HEK293 (cell line): ENCODE results near the gene SLC25A24.
"Not testable (repeated sequence)": the region's sequence is repeated elsewhere in the genome, so short reads cannot be mapped to it uniquely, and the experiment has no call there.

ENCODE experiments used
- CTCF ChIA-PET: fragments of 350-600 bp; formaldehyde crosslinking; extraction: SDS; loops from one replicate; lab custom pipeline; 2021; ENCODE audit warnings: antibody characterized with exemption; lab: Yijun Ruan, JAX
- POLR2A ChIA-PET: fragments of 300-600 bp; formaldehyde crosslinking; extraction: SDS; loops from one replicate; lab custom pipeline; 2020; ENCODE audit warnings: antibody characterized with exemption, inconsistent platforms; lab: Yijun Ruan, JAX
- H3K27ac ChIP-seq: fragments of 200-500 bp; sonication (Bioruptor generic); 2 replicates; pipeline ENCODE4 v1.5.1; 2014; ENCODE audit warnings: low read depth, low read length, control low read depth, inconsistent platforms; ENCODE audit errors: extremely low read depth
- H3K36me3 ChIP-seq, 2 experiments: fragments of 200-500 bp in 1 of 2; sonication (Bioruptor generic) in 1 of 2; 1 replicate in 1 of 2; 2 replicates in 1 of 2; pipeline ENCODE4 v1.5.1; 2014 to 2017; ENCODE audit warnings: inconsistent platforms in 2 of 2, low read length in 2 of 2; ENCODE audit not compliant: control insufficient read depth in 2 of 2, insufficient read depth in 1 of 2
- H3K4me1 ChIP-seq: fragments of 200-500 bp; sonication (Bioruptor generic); 2 replicates; pipeline ENCODE4 v1.5.1; 2014; ENCODE audit warnings: mild to moderate bottlenecking, low read length, inconsistent platforms; ENCODE audit not compliant: control insufficient read depth, insufficient read depth
- H3K4me3 ChIP-seq: 2 replicates; pipeline ENCODE4 v1.5.1; 2011; ENCODE audit warnings: low read depth, mild to moderate bottlenecking, control low read depth, low read length, moderate library complexity
- H3K9me3 ChIP-seq: fragments of 200-500 bp; sonication (Bioruptor generic); 2 replicates; pipeline ENCODE4 v1.5.1; 2014; ENCODE audit warnings: low read depth, low read length, inconsistent platforms; ENCODE audit not compliant: control insufficient read depth, insufficient read depth
- GLIS1 ChIP-seq: fragments of 450-650 bp; formaldehyde crosslinking; IDR thresholded peaks from 2 replicates; pipeline ENCODE4 v1.5.1; 2016; ENCODE audit warnings: missing biosample characterization, missing genetic modification characterization
- MYNN ChIP-seq: fragments of 450-650 bp; formaldehyde crosslinking; IDR thresholded peaks from 2 replicates; pipeline ENCODE4 v1.5.1; 2016; ENCODE audit warnings: missing biosample characterization, missing genetic modification characterization, borderline replicate concordance
- SP3 ChIP-seq: fragments of 450-650 bp; formaldehyde crosslinking; IDR thresholded peaks from 2 replicates; pipeline ENCODE4 v1.5.1; 2016; ENCODE audit warnings: missing biosample characterization, missing genetic modification characterization
- TCF7L2 ChIP-seq: IDR thresholded peaks from 2 replicates; pipeline ENCODE4 v1.6.1; 2011; ENCODE audit warnings: low read depth, mild to moderate bottlenecking, inconsistent platforms, low read length, moderate library complexity, borderline replicate concordance
- ZBTB1 ChIP-seq: fragments of 450-650 bp; formaldehyde crosslinking; IDR thresholded peaks from 2 replicates; pipeline ENCODE4 v1.5.1; 2016; ENCODE audit warnings: missing biosample characterization, missing genetic modification characterization
- ZBTB8A ChIP-seq: fragments of 450-650 bp; formaldehyde crosslinking; IDR thresholded peaks from 2 replicates; pipeline ENCODE4 v1.5.1; 2016; ENCODE audit warnings: missing biosample characterization, missing genetic modification characterization
- ZFP3 ChIP-seq: fragments of 450-650 bp; formaldehyde crosslinking; IDR thresholded peaks from 2 replicates; pipeline ENCODE4 v1.5.1; 2016; ENCODE audit warnings: low read depth, missing biosample characterization, missing genetic modification characterization
- ZNF266 ChIP-seq: fragments of 450-650 bp; formaldehyde crosslinking; IDR thresholded peaks from 2 replicates; pipeline ENCODE4 v1.5.1; 2016; ENCODE audit warnings: missing biosample characterization, missing genetic modification characterization, low read depth
- ZNF292 ChIP-seq: fragments of 450-650 bp; formaldehyde crosslinking; IDR thresholded peaks from 2 replicates; pipeline ENCODE4 v1.5.1; 2016; ENCODE audit warnings: low read depth, missing biosample characterization, missing genetic modification characterization, borderline replicate concordance
- ZNF311 ChIP-seq: fragments of 450-650 bp; formaldehyde crosslinking; IDR thresholded peaks from 2 replicates; pipeline ENCODE4 v1.5.1; 2017; ENCODE audit warnings: missing biosample characterization, missing genetic modification characterization, borderline replicate concordance
- ZNF664 ChIP-seq: fragments of 450-650 bp; formaldehyde crosslinking; IDR thresholded peaks from 2 replicates; pipeline ENCODE4 v1.5.1; 2016; ENCODE audit warnings: missing biosample characterization, missing genetic modification characterization
- ZNF707 ChIP-seq: fragments of 450-650 bp; formaldehyde crosslinking; IDR thresholded peaks from 2 replicates; pipeline ENCODE4 v1.5.1; 2016; ENCODE audit warnings: missing biosample characterization, missing genetic modification characterization
- TF ChIP-seq, protein P1 (sequence below): fragments of 450-650 bp; formaldehyde crosslinking; IDR thresholded peaks from 2 replicates; pipeline ENCODE4 v1.5.1; 2016; ENCODE audit warnings: missing biosample characterization, missing genetic modification characterization
- TF ChIP-seq, protein P2 (sequence below): fragments of 450-650 bp; formaldehyde crosslinking; IDR thresholded peaks from 2 replicates; pipeline ENCODE4 v1.5.1; 2016; ENCODE audit warnings: missing biosample characterization, missing genetic modification characterization, borderline replicate concordance
- TF ChIP-seq, protein P3 (sequence below): fragments of 450-650 bp; formaldehyde crosslinking; IDR thresholded peaks from 2 replicates; pipeline ENCODE4 v1.5.1; 2016; ENCODE audit warnings: missing biosample characterization, missing genetic modification characterization
- TF ChIP-seq, protein P4 (sequence below): fragments of 450-650 bp; formaldehyde crosslinking; IDR thresholded peaks from 2 replicates; pipeline ENCODE4 v1.5.1; 2016; ENCODE audit warnings: missing biosample characterization, missing genetic modification characterization
- TF ChIP-seq, protein P5 (sequence below): fragments of 450-650 bp; formaldehyde crosslinking; IDR thresholded peaks from 2 replicates; pipeline ENCODE4 v1.5.0; 2017; ENCODE audit warnings: missing biosample characterization, missing genetic modification characterization, borderline replicate concordance
- TF ChIP-seq, protein P6 (sequence below): fragments of 450-650 bp; formaldehyde crosslinking; IDR thresholded peaks from 2 replicates; pipeline ENCODE4 v1.5.1; 2016; ENCODE audit warnings: missing biosample characterization, missing genetic modification characterization

Gene SLC25A24

DNA sequence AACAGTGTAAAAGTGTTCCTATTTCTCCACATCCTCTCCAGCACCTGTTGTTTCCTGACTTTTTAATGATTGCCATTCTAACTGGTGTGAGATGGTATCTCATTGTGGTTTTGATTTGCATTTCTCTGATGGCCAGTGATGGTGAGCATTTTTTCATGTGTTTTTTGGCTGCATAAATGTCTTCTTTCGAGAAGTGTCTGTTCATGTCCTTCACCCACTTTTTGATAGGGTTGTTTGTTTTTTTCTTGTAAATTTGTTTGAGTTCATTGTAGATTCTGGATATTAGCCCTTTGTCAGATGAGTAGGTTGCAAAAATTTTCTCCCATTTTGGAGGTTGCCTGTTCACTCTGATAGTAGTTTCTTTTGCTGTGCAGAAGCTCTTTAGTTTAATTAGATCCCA lies 37.7 kb downstream of the SLC25A24 start:
- POLR2A ChIA-PET, H3K9me3 ChIP-seq: not testable (repeated sequence)

DNA sequence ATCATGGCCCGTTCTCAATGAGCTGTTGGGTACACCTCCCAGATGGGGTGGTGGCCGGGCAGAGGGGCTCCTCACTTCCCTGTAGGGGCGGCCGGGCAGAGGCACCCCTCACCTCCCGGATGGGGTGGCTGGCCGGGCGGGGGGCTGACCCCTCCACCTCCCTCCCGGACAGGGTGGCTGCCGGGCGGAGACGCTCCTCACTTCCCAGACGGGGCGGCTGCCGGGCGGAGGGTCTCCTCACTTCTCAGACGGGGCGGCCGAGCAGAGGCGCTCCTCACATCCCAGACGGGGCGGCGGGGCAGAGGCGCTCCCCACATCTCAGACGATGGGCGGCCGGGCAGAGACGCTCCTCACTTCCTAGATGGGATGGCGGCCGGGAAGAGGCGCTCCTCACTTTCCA lies 40.2 kb downstream of the SLC25A24 start:
- POLR2A ChIA-PET, H3K4me3 ChIP-seq, H3K9me3 ChIP-seq, H3K4me1 ChIP-seq, H3K27ac ChIP-seq, CTCF ChIA-PET: not testable (repeated sequence)
- peaks cover 4 to 19% of the 10 kb centered on the region in 2 experiments; a peak in 2 of 3 replicates for H3K36me3 ChIP-seq

More for the DNA sequence above, 37.7 kb downstream of the SLC25A24 start:
- H3K4me1 ChIP-seq, H3K36me3 ChIP-seq, H3K4me3 ChIP-seq, H3K27ac ChIP-seq, CTCF ChIA-PET: not testable (repeated sequence)

DNA sequence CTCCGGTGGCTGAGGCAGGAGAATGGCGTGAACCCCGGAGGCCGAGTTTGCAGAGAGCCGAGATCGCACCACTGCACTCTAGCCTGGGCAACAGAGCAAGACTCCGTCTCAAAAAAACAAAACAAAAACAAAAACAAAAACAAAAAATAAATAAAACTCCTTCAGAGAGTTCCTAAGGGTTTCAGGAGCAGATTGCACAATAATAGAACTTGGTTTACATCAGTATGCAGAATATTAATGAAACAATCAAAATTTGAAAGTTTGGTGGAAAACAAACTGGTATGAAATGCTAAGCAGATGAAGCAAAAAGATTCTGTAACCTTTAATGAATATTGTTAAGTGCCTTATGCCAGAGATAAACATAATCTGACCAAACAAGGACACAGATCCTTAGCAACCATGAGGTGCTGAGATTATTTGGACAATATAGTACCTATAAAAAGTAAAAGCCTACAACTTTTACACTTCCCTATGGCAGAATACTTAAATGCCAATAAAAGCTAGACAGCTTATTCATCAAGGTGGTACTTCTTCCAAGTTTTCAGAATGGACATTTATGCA lies 41.2 kb downstream of the SLC25A24 start:
- ChIA-PET POLR2A (no interaction called here), CTCF (no interaction called here)
- H3K36me3 ChIP-seq: peaks cover 14 to 28% of the 10 kb centered on the region in 2 experiments; a peak in 2 of 3 replicates
- H3K4me3 ChIP-seq: no peak overlapping the region
- no peaks in the 10 kb centered on the region for H3K9me3 ChIP-seq
- H3K4me1 ChIP-seq: no peaks in the 10 kb centered on the region
- no peak overlapping the region for H3K27ac ChIP-seq
- TF ChIP-seq, protein P1, sequence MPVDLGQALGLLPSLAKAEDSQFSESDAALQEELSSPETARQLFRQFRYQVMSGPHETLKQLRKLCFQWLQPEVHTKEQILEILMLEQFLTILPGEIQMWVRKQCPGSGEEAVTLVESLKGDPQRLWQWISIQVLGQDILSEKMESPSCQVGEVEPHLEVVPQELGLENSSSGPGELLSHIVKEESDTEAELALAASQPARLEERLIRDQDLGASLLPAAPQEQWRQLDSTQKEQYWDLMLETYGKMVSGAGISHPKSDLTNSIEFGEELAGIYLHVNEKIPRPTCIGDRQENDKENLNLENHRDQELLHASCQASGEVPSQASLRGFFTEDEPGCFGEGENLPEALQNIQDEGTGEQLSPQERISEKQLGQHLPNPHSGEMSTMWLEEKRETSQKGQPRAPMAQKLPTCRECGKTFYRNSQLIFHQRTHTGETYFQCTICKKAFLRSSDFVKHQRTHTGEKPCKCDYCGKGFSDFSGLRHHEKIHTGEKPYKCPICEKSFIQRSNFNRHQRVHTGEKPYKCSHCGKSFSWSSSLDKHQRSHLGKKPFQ (tag by site-specific recombination): no peak
- TF ChIP-seq, protein P2, sequence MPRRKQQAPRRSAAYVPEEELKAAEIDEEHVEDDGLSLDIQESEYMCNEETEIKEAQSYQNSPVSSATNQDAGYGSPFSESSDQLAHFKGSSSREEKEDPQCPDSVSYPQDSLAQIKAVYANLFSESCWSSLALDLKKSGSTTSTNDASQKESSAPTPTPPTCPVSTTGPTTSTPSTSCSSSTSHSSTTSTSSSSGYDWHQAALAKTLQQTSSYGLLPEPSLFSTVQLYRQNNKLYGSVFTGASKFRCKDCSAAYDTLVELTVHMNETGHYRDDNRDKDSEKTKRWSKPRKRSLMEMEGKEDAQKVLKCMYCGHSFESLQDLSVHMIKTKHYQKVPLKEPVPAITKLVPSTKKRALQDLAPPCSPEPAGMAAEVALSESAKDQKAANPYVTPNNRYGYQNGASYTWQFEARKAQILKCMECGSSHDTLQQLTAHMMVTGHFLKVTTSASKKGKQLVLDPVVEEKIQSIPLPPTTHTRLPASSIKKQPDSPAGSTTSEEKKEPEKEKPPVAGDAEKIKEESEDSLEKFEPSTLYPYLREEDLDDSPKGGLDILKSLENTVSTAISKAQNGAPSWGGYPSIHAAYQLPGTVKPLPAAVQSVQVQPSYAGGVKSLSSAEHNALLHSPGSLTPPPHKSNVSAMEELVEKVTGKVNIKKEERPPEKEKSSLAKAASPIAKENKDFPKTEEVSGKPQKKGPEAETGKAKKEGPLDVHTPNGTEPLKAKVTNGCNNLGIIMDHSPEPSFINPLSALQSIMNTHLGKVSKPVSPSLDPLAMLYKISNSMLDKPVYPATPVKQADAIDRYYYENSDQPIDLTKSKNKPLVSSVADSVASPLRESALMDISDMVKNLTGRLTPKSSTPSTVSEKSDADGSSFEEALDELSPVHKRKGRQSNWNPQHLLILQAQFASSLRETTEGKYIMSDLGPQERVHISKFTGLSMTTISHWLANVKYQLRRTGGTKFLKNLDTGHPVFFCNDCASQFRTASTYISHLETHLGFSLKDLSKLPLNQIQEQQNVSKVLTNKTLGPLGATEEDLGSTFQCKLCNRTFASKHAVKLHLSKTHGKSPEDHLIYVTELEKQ: no peak
- no peak for TF ChIP-seq ZBTB8A
- TF ChIP-seq ZNF311: no peak
- no peak for TF ChIP-seq ZNF707 (tag by site-specific recombination)
- no peak for TF ChIP-seq ZBTB1
- TF ChIP-seq MYNN (tag by site-specific recombination): no peak
- no peak for TF ChIP-seq ZNF292 (tag by site-specific recombination)
- no peak for TF ChIP-seq SP3 (tag by site-specific recombination)
- no peak for TF ChIP-seq ZFP3
- TF ChIP-seq, protein P3, sequence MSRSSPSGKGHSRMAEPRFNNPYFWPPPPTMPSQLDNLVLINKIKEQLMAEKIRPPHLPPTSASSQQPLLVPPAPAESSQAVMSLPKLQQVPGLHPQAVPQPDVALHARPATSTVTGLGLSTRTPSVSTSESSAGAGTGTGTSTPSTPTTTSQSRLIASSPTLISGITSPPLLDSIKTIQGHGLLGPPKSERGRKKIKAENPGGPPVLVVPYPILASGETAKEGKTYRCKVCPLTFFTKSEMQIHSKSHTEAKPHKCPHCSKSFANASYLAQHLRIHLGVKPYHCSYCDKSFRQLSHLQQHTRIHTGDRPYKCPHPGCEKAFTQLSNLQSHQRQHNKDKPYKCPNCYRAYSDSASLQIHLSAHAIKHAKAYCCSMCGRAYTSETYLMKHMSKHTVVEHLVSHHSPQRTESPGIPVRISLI (tag by site-specific recombination): no peak
- TF ChIP-seq ZNF664 (tag by site-specific recombination): no peak
- TF ChIP-seq, protein P4, sequence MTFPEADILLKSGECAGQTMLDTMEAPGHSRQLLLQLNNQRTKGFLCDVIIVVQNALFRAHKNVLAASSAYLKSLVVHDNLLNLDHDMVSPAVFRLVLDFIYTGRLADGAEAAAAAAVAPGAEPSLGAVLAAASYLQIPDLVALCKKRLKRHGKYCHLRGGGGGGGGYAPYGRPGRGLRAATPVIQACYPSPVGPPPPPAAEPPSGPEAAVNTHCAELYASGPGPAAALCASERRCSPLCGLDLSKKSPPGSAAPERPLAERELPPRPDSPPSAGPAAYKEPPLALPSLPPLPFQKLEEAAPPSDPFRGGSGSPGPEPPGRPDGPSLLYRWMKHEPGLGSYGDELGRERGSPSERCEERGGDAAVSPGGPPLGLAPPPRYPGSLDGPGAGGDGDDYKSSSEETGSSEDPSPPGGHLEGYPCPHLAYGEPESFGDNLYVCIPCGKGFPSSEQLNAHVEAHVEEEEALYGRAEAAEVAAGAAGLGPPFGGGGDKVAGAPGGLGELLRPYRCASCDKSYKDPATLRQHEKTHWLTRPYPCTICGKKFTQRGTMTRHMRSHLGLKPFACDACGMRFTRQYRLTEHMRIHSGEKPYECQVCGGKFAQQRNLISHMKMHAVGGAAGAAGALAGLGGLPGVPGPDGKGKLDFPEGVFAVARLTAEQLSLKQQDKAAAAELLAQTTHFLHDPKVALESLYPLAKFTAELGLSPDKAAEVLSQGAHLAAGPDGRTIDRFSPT (tag by site-specific recombination): no peak
- TF ChIP-seq GLIS1 (tag by site-specific recombination): no peak
- TF ChIP-seq, protein P5, sequence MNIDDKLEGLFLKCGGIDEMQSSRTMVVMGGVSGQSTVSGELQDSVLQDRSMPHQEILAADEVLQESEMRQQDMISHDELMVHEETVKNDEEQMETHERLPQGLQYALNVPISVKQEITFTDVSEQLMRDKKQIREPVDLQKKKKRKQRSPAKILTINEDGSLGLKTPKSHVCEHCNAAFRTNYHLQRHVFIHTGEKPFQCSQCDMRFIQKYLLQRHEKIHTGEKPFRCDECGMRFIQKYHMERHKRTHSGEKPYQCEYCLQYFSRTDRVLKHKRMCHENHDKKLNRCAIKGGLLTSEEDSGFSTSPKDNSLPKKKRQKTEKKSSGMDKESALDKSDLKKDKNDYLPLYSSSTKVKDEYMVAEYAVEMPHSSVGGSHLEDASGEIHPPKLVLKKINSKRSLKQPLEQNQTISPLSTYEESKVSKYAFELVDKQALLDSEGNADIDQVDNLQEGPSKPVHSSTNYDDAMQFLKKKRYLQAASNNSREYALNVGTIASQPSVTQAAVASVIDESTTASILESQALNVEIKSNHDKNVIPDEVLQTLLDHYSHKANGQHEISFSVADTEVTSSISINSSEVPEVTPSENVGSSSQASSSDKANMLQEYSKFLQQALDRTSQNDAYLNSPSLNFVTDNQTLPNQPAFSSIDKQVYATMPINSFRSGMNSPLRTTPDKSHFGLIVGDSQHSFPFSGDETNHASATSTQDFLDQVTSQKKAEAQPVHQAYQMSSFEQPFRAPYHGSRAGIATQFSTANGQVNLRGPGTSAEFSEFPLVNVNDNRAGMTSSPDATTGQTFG (tag by site-specific recombination): no peak
- no peak for TF ChIP-seq ZNF266 (tag by site-specific recombination)
- TF ChIP-seq, protein P6, sequence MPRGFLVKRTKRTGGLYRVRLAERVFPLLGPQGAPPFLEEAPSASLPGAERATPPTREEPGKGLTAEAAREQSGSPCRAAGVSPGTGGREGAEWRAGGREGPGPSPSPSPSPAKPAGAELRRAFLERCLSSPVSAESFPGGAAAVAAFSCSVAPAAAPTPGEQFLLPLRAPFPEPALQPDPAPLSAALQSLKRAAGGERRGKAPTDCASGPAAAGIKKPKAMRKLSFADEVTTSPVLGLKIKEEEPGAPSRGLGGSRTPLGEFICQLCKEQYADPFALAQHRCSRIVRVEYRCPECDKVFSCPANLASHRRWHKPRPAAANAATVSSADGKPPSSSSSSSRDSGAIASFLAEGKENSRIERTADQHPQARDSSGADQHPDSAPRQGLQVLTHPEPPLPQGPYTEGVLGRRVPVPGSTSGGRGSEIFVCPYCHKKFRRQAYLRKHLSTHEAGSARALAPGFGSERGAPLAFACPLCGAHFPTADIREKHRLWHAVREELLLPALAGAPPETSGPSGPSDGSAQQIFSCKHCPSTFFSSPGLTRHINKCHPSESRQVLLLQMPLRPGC: no peak
- TF ChIP-seq TCF7L2: no peak
